GM23338 (cell line): ENCODE measurements around the gene LARGE1. TPM values are rescaled to one million over a fixed set of nuclear protein-coding genes. Genes with fewer than 3 reads are reported as not detected.

Experiments
- ATAC-seq: fragments of 200-7000 bp; cut with Tn5 transposase; 3 replicates; pipeline ENCODE4 v1.9.1; 2020
- DNase-seq: peaks from one replicate; pipeline ENCODE4 v3.0.0-alpha.2; 2015; ENCODE audit warnings: low spot score
- H2AFZ ChIP-seq: fragments of 200-600 bp; sonication (generic); 2 replicates; pipeline ENCODE4 v1.8.0; 2016; ENCODE audit warnings: antibody characterized with exemption, mild to moderate bottlenecking, moderate library complexity
- H3F3A ChIP-seq: fragments of 200-600 bp; sonication (generic); replicated peaks from 2 replicates; pipeline ENCODE4 v1.8.0; 2017; ENCODE audit warnings: antibody characterized with exemption, mixed run types, low read depth
- H3K27ac ChIP-seq: fragments of 200-600 bp; sonication (generic); 2 replicates; pipeline ENCODE4 v1.6.1; 2016; ENCODE audit warnings: low read depth
- H3K27me3 ChIP-seq: fragments of 200-600 bp; sonication (generic); 2 replicates; pipeline ENCODE4 v1.8.0; 2016; ENCODE audit warnings: mild to moderate bottlenecking, mixed run types, moderate library complexity; ENCODE audit not compliant: insufficient read depth
- H3K36me3 ChIP-seq: fragments of 200-600 bp; sonication (generic); 2 replicates; pipeline ENCODE4 v1.8.0; 2016; ENCODE audit warnings: mild to moderate bottlenecking; ENCODE audit not compliant: insufficient read depth
- H3K4me1 ChIP-seq: fragments of 200-600 bp; sonication (generic); 2 replicates; pipeline ENCODE4 v1.8.0; 2016; ENCODE audit warnings: mild to moderate bottlenecking, moderate library complexity; ENCODE audit not compliant: insufficient read depth
- H3K4me2 ChIP-seq: fragments of 200-600 bp; sonication (generic); 2 replicates; pipeline ENCODE4 v1.7.1; 2017; ENCODE audit warnings: mixed run types
- H3K4me3 ChIP-seq: fragments of 200-600 bp; sonication (generic); 2 replicates; pipeline ENCODE4 v1.6.1; 2016; ENCODE audit warnings: mixed run types
- H3K79me2 ChIP-seq: fragments of 200-600 bp; sonication (generic); replicated peaks from 2 replicates; pipeline ENCODE4 v1.8.0; 2017; ENCODE audit warnings: mild to moderate bottlenecking; ENCODE audit not compliant: insufficient read depth
- H3K9me2 ChIP-seq: fragments of 200-600 bp; sonication (generic); 2 replicates; pipeline ENCODE4 v1.8.0; 2017; ENCODE audit not compliant: insufficient read depth
- H4K20me1 ChIP-seq: fragments of 200-600 bp; sonication (generic); replicated peaks from 2 replicates; pipeline ENCODE4 v1.8.0; 2017; ENCODE audit warnings: mild to moderate bottlenecking; ENCODE audit not compliant: insufficient read depth
- H3K27ac Mint-ChIP-seq: 2 replicates; pipeline ENCODE4 v1.8.0; 2020; ENCODE audit warnings: inconsistent platforms, mild to moderate bottlenecking, moderate library complexity, mixed read lengths
- H3K27me3 Mint-ChIP-seq: 3 replicates; pipeline ENCODE4 v1.8.0; 2022; ENCODE audit warnings: low read depth, mild to moderate bottlenecking, moderate library complexity, mixed read lengths, inconsistent platforms; ENCODE audit not compliant: insufficient read depth, poor library complexity
- H3K36me3 Mint-ChIP-seq: 3 replicates; pipeline ENCODE4 v1.8.0; 2021; ENCODE audit warnings: low read depth, mild to moderate bottlenecking, inconsistent platforms, moderate library complexity, mixed read lengths
- H3K4me1 Mint-ChIP-seq: 3 replicates; pipeline ENCODE4 v1.8.0; 2020; ENCODE audit warnings: mild to moderate bottlenecking, inconsistent platforms, mixed read lengths
- H3K4me3 Mint-ChIP-seq: 3 replicates; pipeline ENCODE4 v1.8.0; 2021; ENCODE audit warnings: moderate library complexity, mild to moderate bottlenecking, inconsistent platforms, mixed read lengths
- H3K9me3 Mint-ChIP-seq: 3 replicates; pipeline ENCODE4 v1.8.0; 2020; ENCODE audit warnings: moderate library complexity, mild to moderate bottlenecking, inconsistent platforms, mixed read lengths
- CREB1 ChIP-seq: fragments of 250-450 bp; sonication (Bioruptor Pico); IDR thresholded peaks from 2 replicates; pipeline ENCODE4 v1.5.0; 2020; ENCODE audit warnings: low read depth, mild to moderate bottlenecking, moderate library complexity
- EZH2phosphoT487 ChIP-seq: fragments of 200-600 bp; sonication (generic); IDR thresholded peaks from one replicate; pipeline ENCODE4 v1.8.1; 2018; ENCODE audit warnings: antibody characterized with exemption; ENCODE audit not compliant: unreplicated experiment
- JUNB ChIP-seq: IDR thresholded peaks from one replicate; pipeline ENCODE4 v1.6.1; 2016; ENCODE audit warnings: antibody characterized with exemption; ENCODE audit not compliant: unreplicated experiment
- POLR2AphosphoS5 ChIP-seq: IDR thresholded peaks from 2 replicates; pipeline ENCODE4 v1.6.1; 2016; ENCODE audit warnings: antibody characterized with exemption, low read depth
- REST ChIP-seq: IDR thresholded peaks from one replicate; pipeline ENCODE4 v1.6.1; 2018; ENCODE audit warnings: antibody characterized with exemption; ENCODE audit not compliant: unreplicated experiment
- ZNF114 ChIP-seq: fragments of 250-450 bp; sonication (Bioruptor Pico); IDR thresholded peaks from 2 replicates; pipeline ENCODE4 v1.5.0; 2020; ENCODE audit warnings: mild to moderate bottlenecking, moderate library complexity
- ZNF331 ChIP-seq: fragments of 250-450 bp; sonication (Bioruptor Pico); IDR thresholded peaks from 2 replicates; pipeline ENCODE4 v1.5.0; 2020; ENCODE audit warnings: low read depth, mild to moderate bottlenecking, moderate library complexity
- ZNF462 ChIP-seq: fragments of 250-450 bp; sonication (Bioruptor Pico); IDR thresholded peaks from 2 replicates; pipeline ENCODE4 v1.5.0; 2020; ENCODE audit warnings: mild to moderate bottlenecking, moderate library complexity
- polyA plus RNA-seq: library from polyadenylated mRNA; unstranded; fragments of >200 nt; fragmentation: Nextera tagmentation; extraction: Ambion mirVana; gene quantifications from 2 replicates; pipeline ENCODE4 v1.2.1, GENCODE V29; 2016
- total RNA-seq: library from RNA; depleted of rRNA; stranded (reverse); fragments of >200 nt; shearing (Covaris generic); gene quantifications from 2 replicates; pipeline ENCODE4 v1.2.3, GENCODE V29; 2014

LARGE1 gene
- total and polyA plus RNA-seq, 2 experiments from 2014 or later, result 12.8 to 75.6 TPM

GRCh38 chr22:33272871-33273270 lies 647.4 kb downstream of the LARGE1 start (continued):
- TF ChIP-seq EZH2phosphoT487, result no peak
- TF ChIP-seq CREB1 (CRISPR knock-in tag), result no peak
- no peak for TF ChIP-seq ZNF331 (CRISPR knock-in tag)
- TF ChIP-seq ZNF462 (CRISPR knock-in tag), result no peak
- TF ChIP-seq ZNF114 (CRISPR knock-in tag), result no peak

GRCh38 chr22:33272180-33272579 lies 648.1 kb downstream of the LARGE1 start:
- H3K79me2 ChIP-seq, result no peaks in the 10 kb centered on the region
- H3K4me3 ChIP-seq, result no peak overlapping the region
- Mint-ChIP-seq H3K9me3 (no peaks in the 10 kb centered on the region; the same call in 2 of the 3 replicates), H3K4me3 (no peak overlapping the region), H3K4me1 (no peaks in the 10 kb centered on the region), H3K27ac (no peak overlapping the region), H3K36me3 (peaks cover 20% of the 10 kb centered on the region), H3K27me3 (peaks cover 7% of the 10 kb centered on the region)
- no peaks in the 10 kb centered on the region for H3K4me1 ChIP-seq
- no peak overlapping the region for H2AFZ ChIP-seq
- DNase-seq, result no peak
- no peaks in the 10 kb centered on the region for H3K9me2 ChIP-seq
- peaks cover 14% of the 10 kb centered on the region for H3K36me3 ChIP-seq
- no peaks in the 10 kb centered on the region for H3F3A ChIP-seq
- H3K4me2 ChIP-seq, result no peak overlapping the region
- H3K27ac ChIP-seq, result no peak overlapping the region
- ATAC-seq, result no peak
- peaks cover 9% of the 10 kb centered on the region; the same call in 1 of the 2 replicates for H4K20me1 ChIP-seq
- H3K27me3 ChIP-seq, result no peaks in the 10 kb centered on the region
- no peak for TF ChIP-seq POLR2AphosphoS5
- TF ChIP-seq REST, result no peak
- TF ChIP-seq JUNB, result no peak
